PFSK-1 (cell line): ENCODE results near the gene RPL9.

ENCODE experiments used
- FOXP2 ChIP-seq: optimal IDR thresholded peaks from 2 replicates; pipeline ENCODE3; 2011; ENCODE audit warnings: borderline replicate concordance, control low read depth, inconsistent platforms; ENCODE audit not compliant: insufficient read depth; ENCODE audit errors: extremely low read length, extremely low read depth
- POLR2AphosphoS5 ChIP-seq: IDR thresholded peaks from 2 replicates; pipeline ENCODE4 v1.6.1; 2012; ENCODE audit warnings: low read depth, mild to moderate bottlenecking, control low read depth, low read length, moderate library complexity
- REST ChIP-seq, 2 experiments: IDR thresholded peaks; 2 replicates each; pipeline versions ENCODE4 v1.6.1 to v1.8.0; 2011 to 2012; ENCODE audit warnings: low read depth in 2 of 2, low read length in 2 of 2, control low read depth in 1 of 2, inconsistent platforms in 1 of 2, mild to moderate bottlenecking in 1 of 2, moderate library complexity in 1 of 2; ENCODE audit not compliant: insufficient read depth in 1 of 2
- SIN3A ChIP-seq: IDR thresholded peaks from 2 replicates; pipeline ENCODE4 v1.6.1; 2012; ENCODE audit warnings: mild to moderate bottlenecking, low read length, moderate library complexity, borderline replicate concordance; ENCODE audit not compliant: insufficient read depth
- TAF1 ChIP-seq: IDR thresholded peaks from 2 replicates; pipeline ENCODE4 v1.6.1; 2012; ENCODE audit warnings: low read length, control low read depth, borderline replicate concordance; ENCODE audit not compliant: insufficient read depth

- no peak for TF ChIP-seq TAF1
- no peak for TF ChIP-seq POLR2AphosphoS5
- no peak for TF ChIP-seq REST (IDR thresholded peaks at IDR 0.05; ENCODE audit: insufficient read depth in 1 of 2, low read depth in 2 of 2, low read length in 2 of 2)
- no peak for TF ChIP-seq SIN3A
- TF ChIP-seq FOXP2: no peak
Measured at GRCh38 chr4:39490322-39490721, 31.6 kb upstream of the RPL9 start.
